HCT116 (cell line): ENCODE data around the gene ELMOD3. TPM values are rescaled to one million over a fixed set of nuclear protein-coding genes. Genes with fewer than 3 reads are reported as not detected.

Experiments
- ATAC-seq: fragments of 200-7000 bp; cut with Tn5 transposase; 2 replicates; pipeline ENCODE4 v1.9.1; 2020; ENCODE audit warnings: mild to moderate bottlenecking, moderate library complexity
- BruUV-seq: library from RNA; stranded (reverse); fragments of 400-500 nt; replicated peaks from 2 replicates; lab custom pipeline; 2021; lab: Mats Ljungman, UMichigan
- CTCF ChIA-PET: fragments of 300-600 bp; sonication (Branson Sonifier 250); formaldehyde crosslinking; loops from one replicate; lab custom pipeline; 2021; ENCODE audit warnings: antibody characterized with exemption; lab: Charles Lee
- POLR2A ChIA-PET: fragments of 300-600, 350-600 bp; sonication (Branson Sonifier 250); formaldehyde crosslinking; loops from one replicate; lab custom pipeline; 2021; ENCODE audit warnings: antibody characterized with exemption; lab: Charles Lee
- RAD21 ChIA-PET, 2 experiments: fragments of 300-600 bp; sonication (Branson Sonifier 250); formaldehyde crosslinking; loops; one replicate each; lab custom pipeline; 2023; ENCODE audit warnings: low total read pairs in 2 of 2; ENCODE audit not compliant: uncharacterized antibody in 2 of 2, unreplicated experiment in 2 of 2, low non-redundant PET in 1 of 2; lab: Charles Lee
- DNase-seq: peaks from one replicate; pipeline ENCODE4 v3.0.0-alpha.2; 2010; ENCODE audit warnings: low read depth, low spot score
- H2AFZ ChIP-seq: fragments of 200-600 bp; shearing (Covaris generic), sonication (generic); 2 replicates; pipeline ENCODE4 v1.6.1; 2017; ENCODE audit warnings: low read depth, mixed run types, mixed read lengths, antibody characterized with exemption, low read length; ENCODE audit not compliant: poor library complexity, severe bottlenecking
- H3K27ac ChIP-seq: 2 replicates; pipeline ENCODE4 v1.5.1; 2012; ENCODE audit warnings: low read depth, low read length
- H3K27me3 ChIP-seq: fragments of 200-600 bp; sonication (generic); 2 replicates; pipeline ENCODE4 v1.6.1; 2016; ENCODE audit warnings: mixed run types, low read length, mixed read lengths; ENCODE audit not compliant: insufficient read depth
- H3K36me3 ChIP-seq, 2 experiments: fragments of 200-500 bp in 1 of 2; fragments of 200-600 bp in 1 of 2; sonication (Bioruptor generic) in 1 of 2; sonication (generic) in 1 of 2; 2 replicates each; pipeline versions ENCODE4 v1.5.1 to v1.6.1; 2014 to 2016; ENCODE audit warnings: low read length in 2 of 2, inconsistent platforms in 1 of 2, mixed read lengths in 1 of 2, mixed run types in 1 of 2; ENCODE audit not compliant: insufficient read depth in 2 of 2, control insufficient read depth in 1 of 2
- H3K4me1 ChIP-seq, 2 experiments: fragments of 200-600 bp in 1 of 2; sonication (generic) in 1 of 2; 2 replicates each; pipeline versions ENCODE4 v1.5.1 to v1.6.1; 2012 to 2017; ENCODE audit warnings: low read length in 2 of 2, inconsistent platforms in 1 of 2, mild to moderate bottlenecking in 1 of 2, mixed read lengths in 1 of 2, mixed run types in 1 of 2, moderate library complexity in 1 of 2; ENCODE audit not compliant: insufficient read depth in 2 of 2, control insufficient read depth in 1 of 2
- H3K4me2 ChIP-seq: fragments of 200-600 bp; sonication (generic); 2 replicates; pipeline ENCODE4 v1.6.1; 2017; ENCODE audit warnings: mixed run types, low read length, mixed read lengths
- H3K4me3 ChIP-seq, 2 experiments: fragments of 200-600 bp in 1 of 2; sonication (generic) in 1 of 2; replicated peaks in 1 of 2; 2 replicates each; pipeline ENCODE4 v1.5.1; 2011 to 2016; ENCODE audit warnings: low read length in 2 of 2, control low read depth in 1 of 2, low read depth in 1 of 2, mild to moderate bottlenecking in 1 of 2, mixed read lengths in 1 of 2, mixed run types in 1 of 2
- H3K79me2 ChIP-seq: fragments of 200-600 bp; sonication (generic); 2 replicates; pipeline ENCODE4 v1.6.1; 2017; ENCODE audit warnings: mild to moderate bottlenecking, mixed run types, low read length, moderate library complexity, mixed read lengths; ENCODE audit not compliant: insufficient read depth
- H3K9ac ChIP-seq: fragments of 200-600 bp; sonication (generic); 2 replicates; pipeline ENCODE4 v1.6.1; 2016; ENCODE audit warnings: low read length, mixed read lengths
- H3K9me2 ChIP-seq: fragments of 200-600 bp; sonication (generic), shearing (Covaris generic); 2 replicates; pipeline ENCODE4 v1.6.1; 2017; ENCODE audit warnings: mixed run types, mild to moderate bottlenecking, moderate library complexity; ENCODE audit not compliant: insufficient read depth
- H3K9me3 ChIP-seq, 2 experiments: fragments of 200-500 bp in 1 of 2; fragments of 200-600 bp in 1 of 2; sonication (Bioruptor generic) in 1 of 2; sonication (generic) in 1 of 2; 2 replicates each; pipeline ENCODE4 v1.6.1; 2014 to 2017; ENCODE audit warnings: low read length in 2 of 2, mixed read lengths in 2 of 2, inconsistent platforms in 1 of 2, low read depth in 1 of 2, mild to moderate bottlenecking in 1 of 2, mixed run types in 1 of 2, moderate library complexity in 1 of 2; ENCODE audit not compliant: control insufficient read depth in 1 of 2, insufficient read depth in 1 of 2
- H4K20me1 ChIP-seq: fragments of 200-600 bp; sonication (generic), shearing (Covaris generic); 2 replicates; pipeline ENCODE4 v1.6.1; 2017; ENCODE audit warnings: mixed run types, mild to moderate bottlenecking, moderate library complexity; ENCODE audit not compliant: insufficient read depth
- ELF1 ChIP-seq: IDR thresholded peaks from 2 replicates; pipeline ENCODE4 v1.6.1; 2012; ENCODE audit warnings: low read depth, borderline replicate concordance
- EZH2 ChIP-seq: fragments of 200-600 bp; sonication (generic); IDR thresholded peaks from 2 replicates; pipeline ENCODE4 v1.6.1; 2017; ENCODE audit warnings: antibody characterized with exemption, mixed run types
- EZH2phosphoT487 ChIP-seq: fragments of 200-600 bp; IDR thresholded peaks from 2 replicates; pipeline ENCODE4 v1.6.1; 2018; ENCODE audit warnings: antibody characterized with exemption, borderline replicate concordance
- JUND ChIP-seq: IDR thresholded peaks from 2 replicates; pipeline ENCODE4 v1.6.1; 2012
- POLR2A ChIP-seq: IDR thresholded peaks from 2 replicates; pipeline ENCODE4 v1.7.0; 2011; ENCODE audit warnings: borderline replicate concordance; ENCODE audit not compliant: insufficient read depth, insufficient read length; ENCODE audit errors: extremely low read depth
- SP1 ChIP-seq: IDR thresholded peaks from 2 replicates; pipeline ENCODE4 v1.6.1; 2012; ENCODE audit warnings: low read depth
- SRF ChIP-seq: IDR thresholded peaks from 2 replicates; pipeline ENCODE4 v1.6.1; 2012; ENCODE audit warnings: low read depth
- YY1 ChIP-seq: IDR thresholded peaks from 2 replicates; pipeline ENCODE4 v1.6.1; 2011; ENCODE audit warnings: low read length, low read depth, moderate library complexity, mild to moderate bottlenecking; ENCODE audit not compliant: insufficient replicate concordance; ENCODE audit errors: extremely low read depth
- intact Hi-C: fragments of 100-400 bp; cut with micrococcal nuclease; formaldehyde crosslinking; loops from 2 replicates; pipeline ENCODE4 v1.10.0; 2022
- total RNA-seq: library from RNA; stranded (reverse); gene quantifications from one replicate; pipeline ENCODE4 v1.2.1, GENCODE V29; 2021; ENCODE audit not compliant: unreplicated experiment
- TF ChIP-seq, protein P1 (sequence below), 3 experiments: fragments of 200-600 bp in 1 of 3; sonication (generic) in 1 of 3; IDR thresholded peaks in 2 of 3; conservative IDR thresholded peaks in 1 of 3; 2 replicates each; pipeline ENCODE4 v1.5.1; 2012 to 2017; ENCODE audit warnings: low read depth in 2 of 3, low read length in 2 of 3, antibody characterized with exemption in 1 of 3, borderline replicate concordance in 1 of 3, control low read depth in 1 of 3, mild to moderate bottlenecking in 1 of 3, mixed read lengths in 1 of 3, mixed run types in 1 of 3, moderate library complexity in 1 of 3; ENCODE audit not compliant: insufficient read depth in 1 of 3
- TF ChIP-seq, protein P2 (sequence below): IDR thresholded peaks from 2 replicates; pipeline ENCODE4 v1.6.1; 2011; ENCODE audit warnings: mild to moderate bottlenecking, low read length, moderate library complexity; ENCODE audit not compliant: insufficient replicate concordance; ENCODE audit errors: extremely low read depth
- TF ChIP-seq, protein P3 (sequence below): IDR thresholded peaks from 2 replicates; pipeline ENCODE4 v1.6.1; 2012
- TF ChIP-seq, protein P4 (sequence below): IDR thresholded peaks from 2 replicates; pipeline ENCODE4 v1.6.1; 2012; ENCODE audit warnings: low read depth

Gene ELMOD3
- total RNA-seq, 1 experiment from 2014 or later = 9.2 TPM

DNA sequence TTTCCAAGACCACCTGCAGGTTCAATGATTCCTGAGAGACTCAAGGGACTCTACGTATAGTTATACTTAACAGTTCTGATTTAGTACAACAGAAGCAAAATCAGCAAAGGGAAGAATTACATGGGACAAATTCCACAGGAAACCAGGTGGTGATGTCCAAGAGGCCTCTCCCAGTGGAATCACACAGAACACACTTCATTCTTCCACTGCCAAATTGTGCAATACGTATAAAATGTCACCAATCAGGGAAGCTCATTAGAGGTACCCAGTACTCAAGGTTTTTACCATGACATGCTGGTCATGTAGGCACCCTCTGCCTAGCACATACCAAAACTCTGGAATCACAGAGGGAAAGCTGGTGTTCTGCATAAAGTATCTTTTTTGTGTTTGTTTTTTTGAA, 33.2 kb downstream of the ELMOD3 start:
- RAD21 ChIA-PET = no interaction called here

More for the DNA sequence above, 33.2 kb downstream of the ELMOD3 start:
- Histone ChIP-seq H3K9me2 (no peaks in the 10 kb centered on the region), H3K79me2 (no peaks in the 10 kb centered on the region), H3K4me1 (no peaks in the 10 kb centered on the region), H3K27ac (no peak overlapping the region), H3K9ac (no peak overlapping the region), H3K4me2 (no peak overlapping the region), H4K20me1 (no peaks in the 10 kb centered on the region), H3K9me3 (no peaks in the 10 kb centered on the region), H3K4me3 (no peak overlapping the region), H3K36me3 (peaks cover 6 to 8% of the 10 kb centered on the region in 2 experiments), H2AFZ (no peak overlapping the region), H3K27me3 (no peaks in the 10 kb centered on the region)
- ATAC-seq (no peak), DNase-seq (no peak)
- ChIA-PET POLR2A (interaction anchor here (1.5 kb wide), 1 partner anchor 151 kb away, joined by 4 read pairs; the partner anchor contains the start of gene MAT2A), CTCF (no interaction called here)
- no TSS peak for BruUV-seq
- intact Hi-C loops = no loop called here
- TF ChIP-seq JUND (no peak), EZH2phosphoT487 (no peak), SP1 (no peak), SRF (no peak), ELF1 (no peak), POLR2A (no peak), YY1 (no peak), EZH2 (no peak)
- TF ChIP-seq, protein P1, sequence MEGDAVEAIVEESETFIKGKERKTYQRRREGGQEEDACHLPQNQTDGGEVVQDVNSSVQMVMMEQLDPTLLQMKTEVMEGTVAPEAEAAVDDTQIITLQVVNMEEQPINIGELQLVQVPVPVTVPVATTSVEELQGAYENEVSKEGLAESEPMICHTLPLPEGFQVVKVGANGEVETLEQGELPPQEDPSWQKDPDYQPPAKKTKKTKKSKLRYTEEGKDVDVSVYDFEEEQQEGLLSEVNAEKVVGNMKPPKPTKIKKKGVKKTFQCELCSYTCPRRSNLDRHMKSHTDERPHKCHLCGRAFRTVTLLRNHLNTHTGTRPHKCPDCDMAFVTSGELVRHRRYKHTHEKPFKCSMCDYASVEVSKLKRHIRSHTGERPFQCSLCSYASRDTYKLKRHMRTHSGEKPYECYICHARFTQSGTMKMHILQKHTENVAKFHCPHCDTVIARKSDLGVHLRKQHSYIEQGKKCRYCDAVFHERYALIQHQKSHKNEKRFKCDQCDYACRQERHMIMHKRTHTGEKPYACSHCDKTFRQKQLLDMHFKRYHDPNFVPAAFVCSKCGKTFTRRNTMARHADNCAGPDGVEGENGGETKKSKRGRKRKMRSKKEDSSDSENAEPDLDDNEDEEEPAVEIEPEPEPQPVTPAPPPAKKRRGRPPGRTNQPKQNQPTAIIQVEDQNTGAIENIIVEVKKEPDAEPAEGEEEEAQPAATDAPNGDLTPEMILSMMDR (IDR thresholded peaks at IDR 0.05 in 2 of 3, conservative IDR thresholded peaks at IDR 0.05 in 1 of 3; ENCODE audit: borderline replicate concordance in 1 of 3, insufficient read depth in 1 of 3, low read depth in 2 of 3, low read length in 2 of 3) = no peak
- TF ChIP-seq, protein P2, sequence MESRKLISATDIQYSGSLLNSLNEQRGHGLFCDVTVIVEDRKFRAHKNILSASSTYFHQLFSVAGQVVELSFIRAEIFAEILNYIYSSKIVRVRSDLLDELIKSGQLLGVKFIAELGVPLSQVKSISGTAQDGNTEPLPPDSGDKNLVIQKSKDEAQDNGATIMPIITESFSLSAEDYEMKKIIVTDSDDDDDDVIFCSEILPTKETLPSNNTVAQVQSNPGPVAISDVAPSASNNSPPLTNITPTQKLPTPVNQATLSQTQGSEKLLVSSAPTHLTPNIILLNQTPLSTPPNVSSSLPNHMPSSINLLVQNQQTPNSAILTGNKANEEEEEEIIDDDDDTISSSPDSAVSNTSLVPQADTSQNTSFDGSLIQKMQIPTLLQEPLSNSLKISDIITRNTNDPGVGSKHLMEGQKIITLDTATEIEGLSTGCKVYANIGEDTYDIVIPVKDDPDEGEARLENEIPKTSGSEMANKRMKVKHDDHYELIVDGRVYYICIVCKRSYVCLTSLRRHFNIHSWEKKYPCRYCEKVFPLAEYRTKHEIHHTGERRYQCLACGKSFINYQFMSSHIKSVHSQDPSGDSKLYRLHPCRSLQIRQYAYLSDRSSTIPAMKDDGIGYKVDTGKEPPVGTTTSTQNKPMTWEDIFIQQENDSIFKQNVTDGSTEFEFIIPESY = no peak
- TF ChIP-seq, protein P3, sequence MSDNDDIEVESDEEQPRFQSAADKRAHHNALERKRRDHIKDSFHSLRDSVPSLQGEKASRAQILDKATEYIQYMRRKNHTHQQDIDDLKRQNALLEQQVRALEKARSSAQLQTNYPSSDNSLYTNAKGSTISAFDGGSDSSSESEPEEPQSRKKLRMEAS = no peak
- TF ChIP-seq, protein P4, sequence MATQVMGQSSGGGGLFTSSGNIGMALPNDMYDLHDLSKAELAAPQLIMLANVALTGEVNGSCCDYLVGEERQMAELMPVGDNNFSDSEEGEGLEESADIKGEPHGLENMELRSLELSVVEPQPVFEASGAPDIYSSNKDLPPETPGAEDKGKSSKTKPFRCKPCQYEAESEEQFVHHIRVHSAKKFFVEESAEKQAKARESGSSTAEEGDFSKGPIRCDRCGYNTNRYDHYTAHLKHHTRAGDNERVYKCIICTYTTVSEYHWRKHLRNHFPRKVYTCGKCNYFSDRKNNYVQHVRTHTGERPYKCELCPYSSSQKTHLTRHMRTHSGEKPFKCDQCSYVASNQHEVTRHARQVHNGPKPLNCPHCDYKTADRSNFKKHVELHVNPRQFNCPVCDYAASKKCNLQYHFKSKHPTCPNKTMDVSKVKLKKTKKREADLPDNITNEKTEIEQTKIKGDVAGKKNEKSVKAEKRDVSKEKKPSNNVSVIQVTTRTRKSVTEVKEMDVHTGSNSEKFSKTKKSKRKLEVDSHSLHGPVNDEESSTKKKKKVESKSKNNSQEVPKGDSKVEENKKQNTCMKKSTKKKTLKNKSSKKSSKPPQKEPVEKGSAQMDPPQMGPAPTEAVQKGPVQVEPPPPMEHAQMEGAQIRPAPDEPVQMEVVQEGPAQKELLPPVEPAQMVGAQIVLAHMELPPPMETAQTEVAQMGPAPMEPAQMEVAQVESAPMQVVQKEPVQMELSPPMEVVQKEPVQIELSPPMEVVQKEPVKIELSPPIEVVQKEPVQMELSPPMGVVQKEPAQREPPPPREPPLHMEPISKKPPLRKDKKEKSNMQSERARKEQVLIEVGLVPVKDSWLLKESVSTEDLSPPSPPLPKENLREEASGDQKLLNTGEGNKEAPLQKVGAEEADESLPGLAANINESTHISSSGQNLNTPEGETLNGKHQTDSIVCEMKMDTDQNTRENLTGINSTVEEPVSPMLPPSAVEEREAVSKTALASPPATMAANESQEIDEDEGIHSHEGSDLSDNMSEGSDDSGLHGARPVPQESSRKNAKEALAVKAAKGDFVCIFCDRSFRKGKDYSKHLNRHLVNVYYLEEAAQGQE = no peak
